ENCODE measurements around the gene BAZ1B. TPM values are rescaled to one million over a fixed set of nuclear protein-coding genes. Genes with fewer than 3 reads are reported as not detected.
A peak's percentile ranks its signal among the peaks of the same experiment; 100 is the strongest.

The BAZ1B gene
- total RNA-seq, 3 donors from 2014 or later (not counting 1 experiment from before 2014, with no cell fraction given) = 50.1 to 61.9 (median 59.9) TPM

DNA sequence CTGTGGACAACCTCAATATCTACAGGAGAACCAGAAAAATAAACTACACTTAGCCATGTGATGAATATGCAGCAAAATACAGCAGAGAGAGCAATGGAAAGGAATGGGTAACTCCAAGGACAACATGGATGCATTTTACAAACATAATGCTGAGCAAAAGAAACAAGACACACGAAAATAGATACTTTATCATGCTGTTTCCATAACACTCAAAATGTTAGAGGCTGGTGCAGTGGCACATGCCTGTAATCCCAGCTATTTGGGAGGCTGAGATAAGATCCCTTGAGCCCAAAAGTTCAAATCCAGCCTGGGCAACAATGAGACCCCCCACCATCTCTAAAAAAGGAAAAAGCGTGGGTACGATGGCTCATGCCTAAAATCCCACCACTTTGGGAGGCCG lies 27.1 kb upstream of the BAZ1B start:
- ATAC-seq (no peak), DNase-seq (no peak)
- Histone ChIP-seq H3K9me3 (ENCODE audit: control insufficient read depth, insufficient read depth, low read length) (no peaks in the 10 kb centered on the region), H3K36me3 (ENCODE audit: control insufficient read depth, insufficient read depth, low read length) (peaks cover 33% of the 10 kb centered on the region), H3K27me3 (ENCODE audit: control insufficient read depth, insufficient read depth, low read length) (no peaks in the 10 kb centered on the region), H3K27ac (ENCODE audit: low read length) (no peak overlapping the region), H3K4me3 (ENCODE audit: low read length) (no peak overlapping the region), H3K4me1 (ENCODE audit: control insufficient read depth, insufficient read depth, low read length) (peaks cover 3% of the 10 kb centered on the region)
- no peaks in the 10 kb centered on the region for H3K36me3 Mint-ChIP-seq
- TF ChIP-seq, protein P1, sequence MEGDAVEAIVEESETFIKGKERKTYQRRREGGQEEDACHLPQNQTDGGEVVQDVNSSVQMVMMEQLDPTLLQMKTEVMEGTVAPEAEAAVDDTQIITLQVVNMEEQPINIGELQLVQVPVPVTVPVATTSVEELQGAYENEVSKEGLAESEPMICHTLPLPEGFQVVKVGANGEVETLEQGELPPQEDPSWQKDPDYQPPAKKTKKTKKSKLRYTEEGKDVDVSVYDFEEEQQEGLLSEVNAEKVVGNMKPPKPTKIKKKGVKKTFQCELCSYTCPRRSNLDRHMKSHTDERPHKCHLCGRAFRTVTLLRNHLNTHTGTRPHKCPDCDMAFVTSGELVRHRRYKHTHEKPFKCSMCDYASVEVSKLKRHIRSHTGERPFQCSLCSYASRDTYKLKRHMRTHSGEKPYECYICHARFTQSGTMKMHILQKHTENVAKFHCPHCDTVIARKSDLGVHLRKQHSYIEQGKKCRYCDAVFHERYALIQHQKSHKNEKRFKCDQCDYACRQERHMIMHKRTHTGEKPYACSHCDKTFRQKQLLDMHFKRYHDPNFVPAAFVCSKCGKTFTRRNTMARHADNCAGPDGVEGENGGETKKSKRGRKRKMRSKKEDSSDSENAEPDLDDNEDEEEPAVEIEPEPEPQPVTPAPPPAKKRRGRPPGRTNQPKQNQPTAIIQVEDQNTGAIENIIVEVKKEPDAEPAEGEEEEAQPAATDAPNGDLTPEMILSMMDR (IDR thresholded peaks at IDR 0.05) = no peak
- no peaks in the 10 kb centered on the region for H3K9me3 Mint-ChIP-seq
- WGBS (ENCODE audit: insufficient coverage) = 100% methylated on average over 1 of the region's 4 CpGs
- no peaks in the 10 kb centered on the region for H3K27me3 Mint-ChIP-seq (ENCODE audit: low read depth in 2 of 2)
- no peak overlapping the region for H3K4me3 Mint-ChIP-seq
- H3K27ac Mint-ChIP-seq = peak overlapping the region in 1 of 2 donors; percentile 3
- peaks cover 28 to 42% of the 10 kb centered on the region in 2 donors for H3K4me1 Mint-ChIP-seq
- intact Hi-C loops (cut with micrococcal nuclease) = no loop called here

DNA sequence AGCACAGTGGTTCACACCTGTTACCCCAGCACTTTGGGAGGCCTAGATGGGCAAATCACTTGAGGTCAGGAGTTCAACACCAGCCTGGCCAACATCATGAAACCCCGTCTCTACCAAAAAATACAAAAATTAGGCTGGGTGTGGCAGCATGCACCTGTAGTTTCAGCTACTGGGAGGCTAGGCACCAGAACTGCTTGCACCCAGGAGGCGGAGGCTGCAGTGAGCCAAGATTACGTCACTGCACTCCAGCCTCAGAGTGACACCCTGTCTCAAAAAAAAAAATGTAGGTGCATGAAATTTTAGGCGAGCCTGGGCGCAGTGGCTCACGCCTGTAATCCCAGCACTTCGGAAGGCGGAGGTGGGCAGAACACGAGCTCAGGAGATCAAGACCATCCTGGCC lies 25.7 kb upstream of the BAZ1B start:
- Histone ChIP-seq H3K4me3 (ENCODE audit: low read length) (no peak overlapping the region), H3K27me3 (ENCODE audit: control insufficient read depth, insufficient read depth, low read length) (no peaks in the 10 kb centered on the region), H3K27ac (ENCODE audit: low read length) (no peak overlapping the region), H3K9me3 (ENCODE audit: control insufficient read depth, insufficient read depth, low read length) (no peaks in the 10 kb centered on the region), H3K4me1 (ENCODE audit: control insufficient read depth, insufficient read depth, low read length) (peaks cover 3% of the 10 kb centered on the region), H3K36me3 (ENCODE audit: control insufficient read depth, insufficient read depth, low read length) (peaks cover 40% of the 10 kb centered on the region)
- H3K4me1 Mint-ChIP-seq = peaks cover 28 to 39% of the 10 kb centered on the region in 2 donors
- no peaks in the 10 kb centered on the region for H3K36me3 Mint-ChIP-seq
- TF ChIP-seq, protein P1 (IDR thresholded peaks at IDR 0.05) = no peak
- intact Hi-C loops (cut with micrococcal nuclease) = no loop called here
- ATAC-seq (no peak), DNase-seq (no peak)
- H3K9me3 Mint-ChIP-seq = no peaks in the 10 kb centered on the region
- H3K4me3 Mint-ChIP-seq = no peak overlapping the region
- 91% methylated on average over 9 of the region's 9 CpGs for WGBS (ENCODE audit: insufficient coverage)
- no peaks in the 10 kb centered on the region for H3K27me3 Mint-ChIP-seq (ENCODE audit: low read depth in 2 of 2)
- H3K27ac Mint-ChIP-seq = peak overlapping the region; percentile 4 to 47

DNA sequence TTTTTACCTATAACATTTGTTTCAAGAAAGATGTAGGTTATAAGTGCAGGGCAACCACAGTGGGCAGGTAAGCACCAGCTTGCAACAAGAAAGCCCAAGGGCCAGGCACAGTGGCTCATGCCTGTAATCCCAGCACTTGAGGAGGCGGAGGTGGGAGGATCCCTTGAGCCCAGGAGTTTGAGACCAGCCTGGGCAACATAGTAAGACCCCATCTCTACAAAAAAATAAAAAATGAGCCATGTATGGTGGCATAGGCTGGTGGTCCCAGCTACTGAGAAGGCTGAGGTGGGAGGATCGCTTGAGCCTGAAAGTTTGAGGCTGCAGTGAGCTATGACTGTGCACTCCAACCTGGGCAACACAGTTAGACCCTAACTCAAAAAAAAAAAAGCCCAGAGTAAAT lies 22.6 kb upstream of the BAZ1B start:
- H3K27ac ChIP-seq (ENCODE audit: low read length) = no peak overlapping the region
- ATAC-seq = no peak
- H3K27ac Mint-ChIP-seq = no peak overlapping the region
- H3K4me1 ChIP-seq (ENCODE audit: control insufficient read depth, insufficient read depth, low read length) = peaks cover 3% of the 10 kb centered on the region
- no peak for DNase-seq
- no peaks in the 10 kb centered on the region for H3K27me3 Mint-ChIP-seq (ENCODE audit: low read depth in 2 of 2)
- H3K4me3 Mint-ChIP-seq = no peak overlapping the region
- H3K36me3 ChIP-seq (ENCODE audit: control insufficient read depth, insufficient read depth, low read length) = peaks cover 48% of the 10 kb centered on the region
- WGBS (ENCODE audit: insufficient coverage) = 93% methylated on average over 2 of the region's 2 CpGs
- H3K9me3 Mint-ChIP-seq = no peaks in the 10 kb centered on the region
- TF ChIP-seq, protein P1 (IDR thresholded peaks at IDR 0.05) = no peak
- H3K9me3 ChIP-seq (ENCODE audit: control insufficient read depth, insufficient read depth, low read length) = no peaks in the 10 kb centered on the region
- H3K4me1 Mint-ChIP-seq = peaks cover 24 to 43% of the 10 kb centered on the region in 2 donors
- peaks cover 8% of the 10 kb centered on the region for H3K36me3 Mint-ChIP-seq
- H3K4me3 ChIP-seq (ENCODE audit: low read length) = no peak overlapping the region
- intact Hi-C loops (cut with micrococcal nuclease) = no loop called here
- H3K27me3 ChIP-seq (ENCODE audit: control insufficient read depth, insufficient read depth, low read length) = no peaks in the 10 kb centered on the region

DNA sequence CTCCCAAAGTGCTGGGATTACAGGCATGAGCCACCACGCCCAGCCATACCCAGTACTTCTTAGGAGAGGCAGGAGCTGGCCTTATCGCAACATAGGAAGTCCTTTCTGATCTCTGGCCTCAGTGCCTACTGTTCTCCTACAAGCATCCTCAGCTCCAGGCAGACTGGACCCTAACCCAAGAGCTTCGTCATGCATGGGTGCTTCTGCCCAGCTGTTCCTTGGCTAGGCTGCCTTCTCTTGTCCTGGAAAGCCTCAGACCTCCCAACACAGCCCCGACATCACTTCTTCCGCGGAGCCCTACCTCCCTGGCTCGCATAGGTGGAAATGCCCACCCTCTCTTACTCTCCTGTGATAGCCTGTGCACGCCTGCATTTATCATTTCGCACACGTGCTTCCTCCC lies 19.6 kb upstream of the BAZ1B start:
- no peaks in the 10 kb centered on the region for H3K27me3 Mint-ChIP-seq (ENCODE audit: low read depth in 2 of 2)
- H3K36me3 Mint-ChIP-seq = peaks cover 8% of the 10 kb centered on the region
- TF ChIP-seq, protein P1 (IDR thresholded peaks at IDR 0.05) = no peak
- H3K27ac Mint-ChIP-seq = peak overlapping the region in 1 of 2 donors; percentile 36
- no peaks in the 10 kb centered on the region for H3K27me3 ChIP-seq (ENCODE audit: control insufficient read depth, insufficient read depth, low read length)
- no peak for DNase-seq
- intact Hi-C loops (cut with micrococcal nuclease) = no loop called here
- 96% methylated on average over 10 of the region's 10 CpGs for WGBS (ENCODE audit: insufficient coverage)
- ATAC-seq = no peak
- H3K4me3 Mint-ChIP-seq = no peak overlapping the region
- peaks cover 6 to 27% of the 10 kb centered on the region in 2 donors for H3K4me1 Mint-ChIP-seq
- peaks cover 55% of the 10 kb centered on the region for H3K36me3 ChIP-seq (ENCODE audit: control insufficient read depth, insufficient read depth, low read length)
- no peak overlapping the region for H3K4me3 ChIP-seq (ENCODE audit: low read length)
- H3K4me1 ChIP-seq (ENCODE audit: control insufficient read depth, insufficient read depth, low read length) = no peaks in the 10 kb centered on the region
- H3K9me3 ChIP-seq (ENCODE audit: control insufficient read depth, insufficient read depth, low read length) = no peaks in the 10 kb centered on the region
- H3K27ac ChIP-seq (ENCODE audit: low read length) = no peak overlapping the region
- no peaks in the 10 kb centered on the region for H3K9me3 Mint-ChIP-seq
